GM12864 (cell line): ENCODE measurements around the gene SH3YL1.

Source experiments
- DNase-seq: peaks from one replicate; pipeline ENCODE4 v3.0.0-alpha.2; 2011; ENCODE audit warnings: low read depth
- H3K4me3 ChIP-seq: 2 replicates; pipeline ENCODE4 v1.5.1; 2011; ENCODE audit warnings: mild to moderate bottlenecking, low read depth, low read length, control low read depth
- TF ChIP-seq, protein P1 (sequence below): IDR thresholded peaks from 2 replicates; pipeline ENCODE4 v1.5.1; 2011; ENCODE audit warnings: low read depth, mild to moderate bottlenecking, moderate library complexity, low read length, control low read depth, inconsistent platforms; ENCODE audit errors: missing control alignments

SH3YL1 gene

GRCh38 chr2:257842-258241, 6.0 kb downstream of the SH3YL1 start:
- TF ChIP-seq, protein P1, sequence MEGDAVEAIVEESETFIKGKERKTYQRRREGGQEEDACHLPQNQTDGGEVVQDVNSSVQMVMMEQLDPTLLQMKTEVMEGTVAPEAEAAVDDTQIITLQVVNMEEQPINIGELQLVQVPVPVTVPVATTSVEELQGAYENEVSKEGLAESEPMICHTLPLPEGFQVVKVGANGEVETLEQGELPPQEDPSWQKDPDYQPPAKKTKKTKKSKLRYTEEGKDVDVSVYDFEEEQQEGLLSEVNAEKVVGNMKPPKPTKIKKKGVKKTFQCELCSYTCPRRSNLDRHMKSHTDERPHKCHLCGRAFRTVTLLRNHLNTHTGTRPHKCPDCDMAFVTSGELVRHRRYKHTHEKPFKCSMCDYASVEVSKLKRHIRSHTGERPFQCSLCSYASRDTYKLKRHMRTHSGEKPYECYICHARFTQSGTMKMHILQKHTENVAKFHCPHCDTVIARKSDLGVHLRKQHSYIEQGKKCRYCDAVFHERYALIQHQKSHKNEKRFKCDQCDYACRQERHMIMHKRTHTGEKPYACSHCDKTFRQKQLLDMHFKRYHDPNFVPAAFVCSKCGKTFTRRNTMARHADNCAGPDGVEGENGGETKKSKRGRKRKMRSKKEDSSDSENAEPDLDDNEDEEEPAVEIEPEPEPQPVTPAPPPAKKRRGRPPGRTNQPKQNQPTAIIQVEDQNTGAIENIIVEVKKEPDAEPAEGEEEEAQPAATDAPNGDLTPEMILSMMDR = no peak
- DNase-seq = no peak
- no peak overlapping the region for H3K4me3 ChIP-seq

DNA sequence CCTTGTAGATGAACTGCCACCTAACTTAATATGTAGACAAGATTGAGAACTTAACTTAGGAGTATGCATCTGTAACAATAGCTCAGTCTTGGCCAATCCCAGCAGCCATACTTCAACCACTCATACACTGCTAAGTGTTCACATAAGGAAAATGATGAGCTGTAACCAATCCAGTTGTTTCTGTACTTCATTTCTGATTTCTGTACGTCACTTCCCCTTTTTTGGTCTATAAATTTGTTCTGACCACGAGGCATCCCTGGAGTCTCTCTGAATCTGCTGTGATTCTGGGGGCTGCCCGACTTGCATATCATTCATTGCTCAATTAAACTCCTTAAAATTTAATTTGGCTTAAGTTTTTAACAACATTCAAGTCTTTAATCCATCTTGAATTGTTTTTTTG, 6.4 kb downstream of the SH3YL1 start:
- no peak overlapping the region for H3K4me3 ChIP-seq
- DNase-seq = no peak
- TF ChIP-seq, protein P1 = no peak

- no peak overlapping the region for H3K4me3 ChIP-seq
- TF ChIP-seq, protein P1 = no peak
- no peak for DNase-seq
Observed at GRCh38 chr2:256094-256493, 7.7 kb downstream of the SH3YL1 start.

DNA sequence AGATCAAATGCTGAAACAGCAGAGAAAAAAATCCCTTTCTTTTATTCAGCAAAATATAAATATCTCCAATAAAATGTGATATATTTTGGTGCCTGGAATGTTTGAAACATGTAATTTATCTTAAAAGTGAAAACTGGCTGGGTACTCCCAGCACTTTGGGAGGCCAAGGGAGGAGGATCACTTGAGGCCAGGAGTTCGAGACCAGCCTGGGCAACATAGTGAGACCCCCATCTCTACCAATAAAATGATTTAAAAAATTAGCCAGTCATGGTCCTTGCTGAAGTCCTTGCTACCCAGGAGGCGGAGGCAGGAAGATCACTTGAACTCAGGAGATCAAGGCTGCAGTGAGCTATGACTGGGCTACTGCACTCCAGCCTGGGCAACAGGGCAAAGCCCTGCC, 8.6 kb downstream of the SH3YL1 start:
- TF ChIP-seq, protein P1 = no peak

GRCh38 chr2:254241-254640, 9.6 kb downstream of the SH3YL1 start:
- no peak for DNase-seq
- no peak overlapping the region for H3K4me3 ChIP-seq
- TF ChIP-seq, protein P1 = no peak

More for the DNA sequence above, 8.6 kb downstream of the SH3YL1 start:
- no peak overlapping the region for H3K4me3 ChIP-seq
- no peak for DNase-seq

DNA sequence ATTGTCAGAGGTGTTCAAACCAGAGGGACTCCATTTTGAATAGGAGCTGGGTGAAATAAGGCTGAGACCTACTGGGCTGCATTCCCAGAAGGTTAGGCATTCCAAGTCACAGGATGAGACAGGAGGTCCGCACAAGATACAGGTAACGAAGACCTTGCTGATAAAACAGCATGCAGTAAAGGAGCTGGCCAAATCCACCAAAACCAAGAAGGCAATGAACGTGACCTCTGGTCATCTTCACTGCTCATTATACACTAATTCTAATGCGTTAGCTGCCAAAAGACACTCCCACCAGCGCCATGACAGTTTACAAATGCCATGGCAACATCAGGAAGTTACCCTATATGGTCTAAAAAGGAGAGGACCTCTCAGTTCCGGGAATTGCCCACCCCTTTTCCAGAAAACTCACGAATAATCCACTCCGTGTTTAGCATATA, 10.6 kb downstream of the SH3YL1 start:
- DNase-seq = no peak
- TF ChIP-seq, protein P1 = no peak
- H3K4me3 ChIP-seq = no peak overlapping the region

DNA sequence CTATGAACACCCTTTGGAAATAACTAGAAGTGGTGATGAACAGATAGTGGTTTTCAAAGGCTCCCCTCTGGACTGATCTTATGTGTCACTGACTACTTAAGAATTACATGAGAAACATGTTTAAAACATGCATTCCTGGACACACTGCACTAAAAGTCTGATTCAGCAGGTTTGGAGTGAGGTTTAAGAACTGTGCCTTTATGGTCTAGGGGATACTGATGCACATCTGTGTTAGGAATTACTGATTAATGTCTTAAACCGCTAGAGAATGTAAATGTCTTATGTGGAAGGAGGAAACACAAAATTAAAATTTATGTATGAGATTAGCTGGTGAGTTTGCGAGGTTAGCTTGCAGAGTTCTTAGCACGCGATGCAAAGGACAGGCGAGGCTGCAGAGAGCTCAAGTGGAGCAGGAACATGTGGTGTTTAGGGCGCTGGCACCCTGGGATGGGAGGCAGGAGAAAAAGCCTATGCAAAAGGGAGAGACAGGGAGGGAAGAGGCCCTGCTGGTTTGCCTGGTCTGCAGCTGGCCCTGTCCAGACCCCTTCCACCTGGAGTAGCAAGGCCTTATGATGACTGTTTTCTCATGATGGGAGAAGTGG, 11.7 kb downstream of the SH3YL1 start:
- DNase-seq = no peak
- TF ChIP-seq, protein P1 = no peak
- no peak overlapping the region for H3K4me3 ChIP-seq
